BJ (cell line): ENCODE data around the gene FOCAD. TPM values are rescaled to one million over a fixed set of nuclear protein-coding genes. Genes with fewer than 3 reads are reported as not detected.

Experiments used
- CTCF ChIA-PET: fragments of 350-600 bp; formaldehyde crosslinking; extraction: SDS; loops from one replicate; lab custom pipeline; 2021; ENCODE audit warnings: antibody characterized with exemption, inconsistent platforms; lab: Yijun Ruan, JAX
- POLR2A ChIA-PET: fragments of 300-600 bp; sonication (Branson Sonifier 250); formaldehyde crosslinking; extraction: SDS; loops from one replicate; lab custom pipeline; 2021; ENCODE audit warnings: antibody characterized with exemption; lab: Charles Lee
- DNase-seq: peaks from one replicate; pipeline ENCODE4 v3.0.0-alpha.2; 2011; ENCODE audit warnings: low read depth
- H3K27me3 ChIP-seq: 2 replicates; pipeline ENCODE4 v1.6.0; 2011; ENCODE audit warnings: low read length; ENCODE audit not compliant: control insufficient read depth, insufficient read depth
- H3K36me3 ChIP-seq: 2 replicates; pipeline ENCODE4 v1.5.1; 2011; ENCODE audit warnings: low read length; ENCODE audit not compliant: control insufficient read depth, insufficient read depth
- H3K4me3 ChIP-seq: 2 replicates; pipeline ENCODE4 v1.5.1; 2011; ENCODE audit warnings: low read depth, mild to moderate bottlenecking, control low read depth, low read length
- polyA plus RNA-seq: library from polyadenylated mRNA; depleted of rRNA; stranded (reverse); fragments of >200 nt; gene quantifications from 2 replicates; pipeline ENCODE4 v1.2.3, GENCODE V29; 2011
- TF ChIP-seq, protein P1 (sequence below): IDR thresholded peaks from 2 replicates; pipeline ENCODE4 v1.5.1; 2011; ENCODE audit warnings: low read depth, mild to moderate bottlenecking, control low read depth, inconsistent platforms, low read length, moderate library complexity; ENCODE audit not compliant: insufficient read depth

The FOCAD gene
- polyA plus RNA-seq, 1 experiment: 32.9 TPM

DNA sequence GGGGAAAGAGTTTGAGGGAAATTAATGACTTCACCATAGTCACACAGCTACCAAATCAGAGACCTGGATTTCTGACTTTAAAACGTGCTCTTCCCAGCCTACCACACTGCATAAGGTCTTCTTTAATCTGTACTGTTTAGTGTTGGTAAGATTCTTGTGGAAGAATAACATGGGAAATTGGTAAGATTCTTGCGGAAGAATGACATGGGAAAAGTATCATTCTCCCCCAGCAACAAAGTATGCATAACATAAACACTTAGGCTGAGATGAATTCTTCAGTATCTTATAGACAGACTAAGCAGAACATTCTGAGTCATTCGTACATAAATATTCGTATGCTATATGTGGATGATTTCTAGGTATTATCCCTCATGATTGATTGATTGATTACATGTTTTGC lies 170.4 kb downstream of the FOCAD start:
- CTCF ChIA-PET: interaction anchor here (1.0 kb wide), 2 partner anchors 69 to 70 kb away, joined by 3 read pairs; no protein-coding TSS in a partner anchor
- no peak for DNase-seq
- H3K27me3 ChIP-seq: no peaks in the 10 kb centered on the region
- H3K4me3 ChIP-seq: no peak overlapping the region
- POLR2A ChIA-PET: no interaction called here
- TF ChIP-seq, protein P1, sequence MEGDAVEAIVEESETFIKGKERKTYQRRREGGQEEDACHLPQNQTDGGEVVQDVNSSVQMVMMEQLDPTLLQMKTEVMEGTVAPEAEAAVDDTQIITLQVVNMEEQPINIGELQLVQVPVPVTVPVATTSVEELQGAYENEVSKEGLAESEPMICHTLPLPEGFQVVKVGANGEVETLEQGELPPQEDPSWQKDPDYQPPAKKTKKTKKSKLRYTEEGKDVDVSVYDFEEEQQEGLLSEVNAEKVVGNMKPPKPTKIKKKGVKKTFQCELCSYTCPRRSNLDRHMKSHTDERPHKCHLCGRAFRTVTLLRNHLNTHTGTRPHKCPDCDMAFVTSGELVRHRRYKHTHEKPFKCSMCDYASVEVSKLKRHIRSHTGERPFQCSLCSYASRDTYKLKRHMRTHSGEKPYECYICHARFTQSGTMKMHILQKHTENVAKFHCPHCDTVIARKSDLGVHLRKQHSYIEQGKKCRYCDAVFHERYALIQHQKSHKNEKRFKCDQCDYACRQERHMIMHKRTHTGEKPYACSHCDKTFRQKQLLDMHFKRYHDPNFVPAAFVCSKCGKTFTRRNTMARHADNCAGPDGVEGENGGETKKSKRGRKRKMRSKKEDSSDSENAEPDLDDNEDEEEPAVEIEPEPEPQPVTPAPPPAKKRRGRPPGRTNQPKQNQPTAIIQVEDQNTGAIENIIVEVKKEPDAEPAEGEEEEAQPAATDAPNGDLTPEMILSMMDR: no peak
- no peaks in the 10 kb centered on the region for H3K36me3 ChIP-seq

DNA sequence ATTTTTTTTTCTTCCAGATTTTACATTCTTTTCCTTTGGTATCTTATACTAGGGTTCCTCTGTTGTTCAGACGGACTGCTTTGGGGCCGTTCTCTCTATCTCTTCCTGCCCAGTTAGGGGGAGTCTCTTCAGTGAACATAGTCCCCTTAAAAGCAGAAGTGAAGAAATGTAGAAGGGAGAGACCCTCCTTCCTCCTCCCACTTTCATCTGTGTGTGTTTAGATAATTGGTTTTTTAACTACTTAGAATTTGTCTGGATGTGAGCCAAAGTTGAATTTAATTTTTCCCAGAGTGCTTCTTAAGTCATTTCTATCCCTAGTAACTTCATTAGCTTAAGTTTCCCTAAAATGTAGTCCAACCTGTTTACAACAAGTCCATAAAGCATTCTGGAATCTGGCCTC lies 179.9 kb downstream of the FOCAD start:
- DNase-seq: no peak
- no peaks in the 10 kb centered on the region for H3K36me3 ChIP-seq
- CTCF ChIA-PET: no interaction called here
- H3K4me3 ChIP-seq: no peak overlapping the region
- POLR2A ChIA-PET: no interaction called here
- TF ChIP-seq, protein P1: no peak
- H3K27me3 ChIP-seq: no peaks in the 10 kb centered on the region

DNA sequence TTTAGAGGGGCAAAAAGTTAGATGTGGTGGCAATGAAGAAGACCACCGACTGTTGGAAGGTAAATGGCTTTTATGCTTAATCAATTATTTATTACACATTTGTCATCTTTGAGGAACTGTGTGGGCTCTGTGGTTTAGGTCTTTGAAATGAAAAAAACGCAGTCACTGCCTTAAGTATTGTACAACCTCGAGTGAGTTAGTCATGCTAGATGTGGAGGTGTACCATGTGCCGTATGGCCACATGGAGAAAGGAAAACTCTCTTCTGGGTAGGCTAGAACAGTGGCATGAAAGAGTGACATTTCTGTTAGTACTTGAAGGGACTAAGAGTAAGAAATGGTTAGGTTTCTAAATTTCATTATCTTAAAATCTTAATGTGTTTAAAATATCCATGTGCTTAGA lies 181.3 kb downstream of the FOCAD start:
- Histone ChIP-seq H3K4me3 (no peak overlapping the region), H3K36me3 (no peaks in the 10 kb centered on the region), H3K27me3 (no peaks in the 10 kb centered on the region)
- CTCF ChIA-PET: interaction anchor here (1.2 kb wide), 1 partner anchor 17 kb away, joined by 3 read pairs; no protein-coding TSS in a partner anchor
- DNase-seq: no peak
- TF ChIP-seq, protein P1: no peak
- POLR2A ChIA-PET: no interaction called here

DNA sequence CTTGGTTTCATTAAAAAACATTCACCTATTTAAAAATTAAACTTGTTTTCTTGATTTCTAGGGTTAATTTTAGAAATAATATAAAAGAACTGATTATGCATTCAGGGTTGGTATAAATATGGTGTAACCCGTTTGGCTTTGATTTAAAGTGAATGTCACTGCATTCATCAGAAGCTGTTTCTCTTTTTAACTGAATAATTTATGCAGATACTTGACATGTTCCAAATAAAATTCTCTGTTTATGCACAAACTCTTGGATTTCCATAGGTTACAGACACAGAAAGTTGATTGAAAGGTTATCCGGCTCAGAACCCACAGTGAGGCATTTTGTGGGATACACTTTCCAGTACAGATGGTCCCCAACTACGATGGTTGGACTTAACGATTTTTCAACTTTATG lies 186.1 kb downstream of the FOCAD start:
- TF ChIP-seq, protein P1: no peak
- DNase-seq: no peak
- POLR2A ChIA-PET: no interaction called here
- Histone ChIP-seq H3K36me3 (no peaks in the 10 kb centered on the region), H3K27me3 (no peaks in the 10 kb centered on the region), H3K4me3 (no peak overlapping the region)
- CTCF ChIA-PET: interaction anchor here (1.2 kb wide), 1 partner anchor 61 kb away, joined by 3 read pairs; no protein-coding TSS in a partner anchor

DNA sequence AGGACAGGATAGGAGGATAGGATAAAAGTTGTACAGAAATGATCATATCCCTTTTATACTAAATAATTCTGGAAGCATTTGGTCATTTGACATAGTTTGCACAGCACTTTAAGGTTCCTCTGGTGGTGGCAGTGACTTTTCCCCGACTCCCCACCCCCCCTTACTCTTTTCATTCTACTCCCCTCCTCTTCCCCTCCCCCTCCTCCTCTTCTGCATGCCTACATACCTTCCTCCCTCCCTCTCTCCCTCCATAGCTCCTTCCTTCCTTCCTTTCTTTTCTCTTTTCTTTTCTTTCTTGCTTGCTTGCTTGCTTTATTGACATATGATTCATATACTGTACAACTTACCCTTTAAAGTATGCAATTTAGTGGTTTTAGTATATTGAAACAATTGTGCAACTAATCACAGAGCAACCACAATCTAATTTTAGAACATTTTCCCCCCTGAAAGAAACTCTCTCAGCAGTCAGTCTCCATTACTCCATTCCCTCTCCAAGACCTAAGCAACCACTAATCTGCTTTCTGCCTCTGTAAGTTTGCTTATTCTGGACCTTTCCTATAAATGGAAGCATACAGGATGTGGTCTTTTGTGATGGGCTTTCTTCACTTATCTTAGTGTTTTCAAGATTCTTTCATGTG lies 188.4 kb downstream of the FOCAD start:
- peak; percentile 62 for DNase-seq
- CTCF ChIA-PET: no interaction called here
- no peaks in the 10 kb centered on the region for H3K27me3 ChIP-seq
- TF ChIP-seq, protein P1: no peak
- H3K4me3 ChIP-seq: no peak overlapping the region
- no peaks in the 10 kb centered on the region for H3K36me3 ChIP-seq
- POLR2A ChIA-PET: no interaction called here
